ENCODE results near the gene SBSN.
A peak's percentile ranks its signal among the peaks of the same experiment; 100 is the strongest.

SBSN gene

DNA sequence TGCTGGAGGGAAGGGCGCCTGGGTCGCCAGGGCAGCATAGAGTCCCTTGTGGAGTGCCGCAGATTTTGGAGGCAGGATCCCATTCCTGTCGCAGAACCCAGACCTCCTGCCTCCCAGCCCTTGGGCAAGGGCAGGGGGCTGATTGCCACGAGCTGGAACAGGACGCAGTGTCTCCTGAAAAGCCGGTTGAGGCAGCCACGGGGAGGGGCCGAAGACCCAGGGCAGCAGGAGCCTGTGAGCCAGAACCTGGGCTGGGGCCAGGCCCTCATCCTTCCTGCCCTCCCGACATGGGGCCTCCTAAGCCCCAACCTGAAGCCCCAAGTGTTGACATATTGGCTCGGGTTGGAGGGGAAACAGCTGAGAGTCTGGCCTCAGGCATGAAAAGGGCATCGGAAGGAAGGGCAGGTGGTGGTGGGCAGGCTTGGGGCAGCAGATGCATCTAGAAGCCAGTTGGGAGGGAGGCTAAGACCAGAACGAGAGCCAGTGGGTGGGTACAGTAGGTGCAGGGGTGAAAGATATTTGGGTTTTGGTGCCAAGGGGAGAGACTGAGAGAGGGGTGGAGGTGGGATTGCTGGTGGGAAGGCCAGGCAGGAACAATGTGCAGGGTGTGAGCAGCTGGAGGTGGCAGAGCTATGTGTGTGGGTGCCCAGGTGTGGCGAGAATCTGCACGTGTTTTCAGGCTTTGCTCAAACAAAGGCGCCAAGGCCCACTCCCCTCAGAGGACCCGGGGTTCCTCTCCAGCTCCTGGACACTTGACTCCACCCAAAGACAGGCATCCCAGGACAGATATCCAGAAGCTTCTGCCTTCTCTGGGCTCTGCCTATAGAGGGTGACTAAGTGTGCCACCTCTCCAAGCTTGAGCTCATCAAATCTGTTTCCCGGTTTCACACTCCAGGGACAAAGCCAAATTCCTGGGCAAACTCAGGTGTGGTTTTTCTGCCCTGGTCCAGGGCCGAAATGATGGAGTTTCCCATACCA lies 1.4 kb upstream of the SBSN start:
- no peak for DNase-seq

DNA sequence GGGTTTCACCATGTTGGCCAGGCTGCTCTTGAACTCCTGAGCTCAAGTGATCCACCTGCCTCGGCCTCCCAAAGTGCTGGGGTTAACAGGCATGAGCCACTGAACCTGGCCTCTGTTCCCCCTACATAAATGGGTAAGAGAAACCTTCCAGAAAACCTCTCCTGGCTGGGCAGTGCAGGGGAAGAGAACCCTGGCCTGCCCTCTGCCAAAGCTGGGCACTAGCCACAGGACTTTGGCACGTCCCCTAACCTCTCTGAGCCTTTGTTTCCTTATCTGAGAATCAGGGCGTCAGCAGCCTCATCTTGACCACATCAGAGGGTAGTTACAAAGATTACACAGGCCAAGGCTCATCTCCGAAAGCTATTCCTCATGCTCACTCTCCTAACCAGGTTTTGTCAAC lies 2.2 kb downstream of the SBSN start:
- DNase-seq = no peak

DNA sequence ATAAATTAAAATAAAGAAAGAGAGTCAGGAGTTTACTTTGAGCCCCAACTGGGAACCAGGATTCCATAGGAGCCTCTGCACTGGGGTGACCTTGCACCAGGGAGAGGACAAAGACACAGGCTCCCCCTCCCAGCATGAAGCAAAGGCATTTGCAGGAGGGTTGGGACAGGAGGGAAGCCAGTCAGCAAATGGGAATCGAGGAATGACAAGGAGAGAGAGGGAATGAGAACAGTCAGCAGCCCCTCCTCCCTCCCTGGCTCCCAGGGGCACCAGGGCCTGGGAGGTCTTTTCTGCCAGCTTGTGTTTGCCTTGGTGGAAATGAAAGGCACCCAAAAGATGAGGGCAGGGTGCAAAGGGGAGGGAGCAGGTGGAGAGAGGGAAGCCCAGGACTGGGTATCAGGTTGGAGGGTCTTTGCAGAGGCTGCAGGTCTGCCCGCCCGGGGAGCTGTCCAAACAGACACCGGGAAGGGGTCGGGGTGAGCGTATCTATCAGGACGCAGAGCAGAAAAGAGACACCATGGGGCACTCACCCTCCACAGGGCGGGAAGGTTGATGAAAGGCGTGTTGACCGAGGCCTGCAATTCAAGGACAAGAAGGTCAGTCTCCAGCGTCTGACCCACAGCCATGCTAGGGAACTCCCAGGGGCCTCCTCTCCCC lies 3.8 kb downstream of the SBSN start:
- DNase-seq = no peak

DNA sequence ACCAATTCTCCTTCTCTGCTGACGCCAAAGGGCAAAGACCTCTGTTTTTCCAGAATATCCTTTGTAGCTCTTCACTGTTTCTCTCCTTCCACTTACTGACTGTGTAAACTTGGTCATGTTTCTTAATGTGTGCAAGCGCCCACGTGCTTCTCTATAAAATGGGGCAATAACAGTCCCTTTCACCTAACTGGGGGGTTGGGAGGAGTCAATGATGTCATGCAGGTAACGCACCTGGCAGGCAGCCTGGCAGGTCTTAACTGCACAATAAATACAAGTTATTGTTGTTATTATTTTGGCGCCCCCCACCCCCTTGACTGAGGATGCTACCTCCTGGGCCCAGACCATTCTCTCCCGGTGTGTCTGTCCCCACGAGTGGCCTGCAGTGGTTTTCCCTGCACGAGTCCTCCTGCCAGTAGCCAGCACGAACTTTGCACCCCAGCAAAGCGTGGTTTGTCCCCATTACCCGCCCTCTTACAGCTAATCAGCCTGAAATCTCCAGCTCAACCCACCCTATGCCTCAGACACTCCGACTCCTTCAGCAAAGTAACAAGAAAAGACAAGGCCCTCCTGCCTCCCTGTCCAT lies 5.3 kb downstream of the SBSN start:
- DNase-seq = no peak

DNA sequence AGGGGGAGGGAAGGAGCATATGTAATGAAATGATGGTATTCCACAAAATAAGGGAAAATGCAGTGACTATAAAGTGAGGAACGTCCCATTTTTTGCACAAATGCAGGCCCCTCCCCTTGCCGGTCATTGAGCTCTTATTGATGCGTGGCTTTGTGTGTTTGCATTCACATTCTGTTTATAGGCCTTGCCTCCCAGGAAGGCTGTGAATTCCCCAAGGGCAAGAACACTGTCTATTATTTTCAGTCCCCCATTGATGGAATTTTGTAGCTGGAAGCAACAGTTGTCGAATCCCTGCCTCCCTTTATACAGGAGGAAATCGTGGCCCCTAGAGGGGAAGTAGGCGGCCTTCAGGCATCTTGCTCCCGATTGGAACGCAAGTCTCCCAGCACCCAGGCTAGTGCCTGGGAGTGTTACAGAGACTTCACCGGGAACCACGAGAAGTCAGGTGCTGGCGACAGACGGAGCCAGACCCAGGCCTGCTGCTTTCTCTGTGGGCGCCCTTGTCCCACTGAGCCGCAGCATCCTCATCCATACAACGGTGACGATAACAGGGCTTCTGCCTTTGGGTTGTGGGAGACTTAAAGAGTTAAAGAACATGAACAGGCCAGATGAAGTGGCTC lies 6.9 kb downstream of the SBSN start:
- no peak for DNase-seq

DNA sequence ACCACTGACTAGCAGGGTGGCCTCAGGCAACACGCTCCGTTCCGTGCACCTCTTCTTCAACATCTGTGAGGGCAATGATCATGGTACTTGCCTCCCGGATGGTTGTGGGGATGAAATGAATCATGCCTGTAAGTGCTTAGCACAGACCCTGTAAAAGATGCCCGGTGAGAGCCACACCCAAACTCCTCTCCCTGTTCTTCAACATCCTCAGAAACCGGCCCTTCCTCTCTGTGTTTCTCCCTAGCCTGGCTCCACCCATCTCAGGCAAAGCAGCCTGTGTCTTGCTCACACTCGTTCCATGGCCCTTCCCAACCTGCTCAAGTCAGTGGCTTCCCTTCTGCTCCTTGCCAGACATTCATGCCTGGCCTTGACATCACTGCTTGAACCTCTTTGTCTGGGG lies 8.8 kb downstream of the SBSN start:
- DNase-seq = no peak

DNA sequence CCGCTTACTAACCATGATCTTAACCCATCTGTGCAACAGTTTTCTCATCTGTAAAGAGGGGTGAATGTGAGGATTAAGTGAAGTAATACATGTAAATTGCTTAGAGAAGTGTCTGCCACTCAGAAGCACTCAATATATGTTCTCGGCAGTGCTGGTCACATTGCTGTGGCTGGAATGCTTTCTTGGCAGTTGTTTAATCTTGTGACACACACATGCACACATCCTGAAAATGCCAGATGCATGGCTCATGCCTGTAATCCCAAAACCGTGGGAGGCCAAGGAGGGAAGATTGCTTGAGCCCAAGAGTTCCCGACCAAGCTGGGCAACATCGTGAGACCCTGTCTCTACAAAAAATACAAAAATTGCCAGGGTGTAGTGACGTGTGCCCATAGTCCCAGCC lies 9.8 kb downstream of the SBSN start:
- no peak for DNase-seq

DNA sequence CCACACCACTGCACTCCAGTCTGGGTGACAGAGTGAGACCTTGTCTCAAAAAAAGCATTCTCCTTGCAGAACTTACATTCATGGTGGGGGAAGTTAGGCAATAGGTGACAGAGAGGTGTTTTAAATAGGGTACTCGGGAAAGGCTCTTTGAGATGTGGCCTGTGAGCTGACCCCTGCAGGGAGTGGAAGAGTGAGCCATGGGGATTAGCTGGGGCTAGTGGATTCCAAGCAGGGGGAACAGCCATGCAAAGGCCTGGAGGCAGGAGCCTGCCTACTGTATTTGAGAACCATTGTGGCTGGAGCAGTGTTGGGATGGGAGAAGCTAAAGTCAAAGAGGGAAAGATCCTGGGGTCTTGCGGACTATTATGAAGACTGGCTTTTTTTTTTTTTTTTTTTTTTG lies 10.8 kb downstream of the SBSN start:
- no peak for DNase-seq

DNA sequence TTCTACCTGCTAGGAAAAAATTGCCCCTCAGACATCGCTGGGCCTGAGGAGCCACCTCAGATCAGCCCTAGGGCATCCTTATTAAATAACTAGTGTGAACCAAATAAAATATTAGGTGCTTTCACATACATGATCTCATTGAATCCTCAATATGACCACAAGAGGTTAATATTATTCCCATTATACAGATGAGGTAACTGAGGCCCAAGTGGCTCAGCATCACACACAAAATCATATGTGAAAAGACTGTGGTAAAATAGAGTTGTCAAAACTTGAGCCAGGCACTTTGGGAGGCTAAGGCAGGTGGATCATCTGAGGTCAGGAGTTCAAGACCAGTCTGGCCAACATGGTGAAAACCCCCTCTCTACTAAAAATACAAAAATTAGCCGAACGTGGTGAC lies 11.8 kb downstream of the SBSN start:
- DNase-seq = no peak

DNA sequence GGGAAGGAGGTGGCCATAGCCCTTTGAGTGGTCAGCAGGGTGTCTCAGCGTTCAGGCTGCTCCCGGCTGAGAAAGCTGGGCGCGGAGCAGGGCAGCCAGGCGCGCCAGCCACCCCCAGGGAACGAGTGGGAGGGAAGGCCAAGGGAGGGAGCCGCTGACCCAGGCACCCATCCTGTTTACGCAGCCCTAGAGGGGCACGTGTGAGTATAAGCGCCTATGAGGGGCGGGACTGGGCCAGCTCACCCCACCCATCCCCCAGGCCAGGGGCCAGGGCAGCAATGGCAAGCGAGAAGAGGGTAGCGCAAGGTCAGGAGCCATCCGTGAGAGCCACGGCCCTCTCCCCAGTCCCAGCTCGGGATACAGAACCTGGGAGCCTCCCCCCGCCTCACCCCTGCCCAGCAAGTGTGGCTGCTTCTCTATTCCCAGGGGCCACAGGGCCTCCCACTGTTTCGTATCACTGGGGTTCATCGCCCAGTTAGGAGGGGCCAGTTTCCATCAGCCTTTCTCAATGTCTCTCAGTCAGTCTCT lies 13.8 kb downstream of the SBSN start:
- no peak for DNase-seq

DNA sequence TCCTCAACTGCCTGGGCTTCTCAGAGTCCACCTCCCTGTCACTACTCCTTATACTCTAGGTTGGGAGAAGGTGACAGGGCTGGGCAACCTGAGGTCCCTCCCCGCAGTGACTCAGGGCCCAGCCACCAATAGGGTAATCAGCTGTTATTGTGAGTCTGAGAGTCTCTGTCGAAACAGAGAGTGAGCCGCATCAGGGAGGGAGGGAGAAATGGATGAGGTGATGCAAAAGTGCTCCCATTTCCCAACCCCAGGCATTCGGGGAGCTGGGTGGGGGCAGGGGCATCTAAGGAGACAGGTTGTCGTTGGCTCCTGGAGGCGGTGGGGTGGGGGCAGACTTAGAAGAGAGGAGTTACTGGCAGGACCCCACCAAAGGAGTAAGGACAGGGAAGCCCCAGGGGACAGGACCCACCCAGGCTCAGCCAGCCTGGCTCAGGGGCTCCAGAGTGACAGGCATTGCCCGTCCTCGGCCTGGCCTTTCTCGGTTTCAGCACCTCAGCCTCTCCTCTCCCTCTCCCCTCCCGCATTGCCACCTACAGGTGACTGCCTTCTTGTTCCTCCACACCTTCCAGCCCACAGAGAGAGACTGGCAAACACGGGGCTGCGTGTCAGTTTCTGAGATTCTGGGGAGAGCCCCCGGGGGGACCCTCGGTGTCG lies 14.4 kb downstream of the SBSN start, which contains the start of gene DMKN:
Gene DMKN (minus strand): TSS at position 22 of the 654 bp plus-strand sequence. CDS start 174 bp downstream, outside the sequence.
- DNase-seq = no peak

DNA sequence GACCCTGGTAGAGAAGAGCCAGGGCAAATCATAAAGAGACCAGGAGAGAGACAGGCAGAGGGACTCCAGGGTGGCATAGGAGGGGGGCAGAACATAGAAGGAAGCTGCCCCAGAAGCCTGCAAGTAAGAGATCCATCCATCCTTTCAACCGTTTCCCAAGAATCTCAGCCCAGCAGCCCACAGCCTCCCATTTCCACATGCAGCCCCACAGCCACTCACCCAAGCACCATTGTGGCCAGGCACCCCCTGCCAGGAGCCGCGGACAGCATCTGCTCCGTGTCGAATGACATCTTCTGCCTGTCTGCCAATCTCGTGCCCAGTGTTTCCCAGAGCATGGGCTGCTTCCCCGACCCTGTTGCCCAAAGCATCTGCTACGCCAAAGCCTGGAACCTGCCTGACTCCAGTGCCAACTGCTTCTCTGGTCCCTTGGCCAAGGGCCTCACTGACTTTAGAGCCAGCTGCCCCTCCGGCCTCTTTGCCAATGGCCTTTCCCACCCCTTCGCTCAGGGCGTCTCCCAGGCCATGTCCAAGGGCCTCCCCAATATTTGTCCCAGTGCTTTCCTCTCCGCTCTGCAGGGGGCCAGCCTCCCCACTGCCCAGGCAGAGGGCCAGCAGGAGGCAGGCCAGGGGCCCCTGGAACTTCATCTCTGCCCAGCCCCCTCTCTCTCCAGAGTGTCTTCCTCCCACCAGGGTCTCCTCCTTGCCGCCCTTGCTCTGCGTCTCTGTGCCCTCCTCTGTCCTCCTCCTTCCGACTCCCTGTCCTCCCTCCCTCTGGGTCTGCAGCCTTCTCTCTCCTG lies 15.1 kb downstream of the SBSN start:
- no peak for DNase-seq

DNA sequence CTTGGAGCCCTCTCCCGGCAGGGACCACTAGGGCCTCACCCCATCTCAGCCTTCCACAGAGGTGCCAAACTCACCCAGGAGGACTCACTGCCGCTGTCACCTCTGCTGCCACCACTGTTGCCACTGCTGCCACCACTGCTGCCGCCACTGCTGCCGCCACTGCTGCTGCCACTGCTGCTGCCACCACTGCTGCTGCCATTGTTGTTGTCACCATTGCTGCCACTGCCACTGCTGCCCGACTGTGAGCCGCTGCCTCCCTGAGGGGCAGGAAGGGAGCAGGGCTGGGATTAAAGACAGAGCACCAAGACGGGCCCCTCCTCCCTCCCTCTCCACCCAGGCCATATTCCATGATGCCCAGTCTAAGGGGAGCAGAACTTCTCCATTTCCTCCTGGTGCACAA lies 16.8 kb downstream of the SBSN start:
- DNase-seq = no peak

DNA sequence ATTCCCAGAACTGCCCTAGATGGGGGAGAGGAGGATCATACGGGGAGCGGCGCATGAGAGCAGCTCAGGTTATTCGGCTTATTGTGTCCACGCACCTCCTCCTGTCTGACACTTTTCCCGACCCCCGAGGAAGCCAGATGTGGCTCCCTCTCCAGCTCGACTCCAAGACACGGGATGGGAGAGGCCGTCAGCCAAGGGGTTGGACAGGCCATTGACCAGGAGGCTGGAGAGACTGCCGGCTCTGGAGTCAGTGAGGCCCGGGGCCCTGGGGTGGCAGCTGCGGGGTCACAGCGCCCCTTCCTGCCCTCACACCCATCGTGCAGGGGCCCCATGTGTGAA lies 17.5 kb downstream of the SBSN start:
- no peak for DNase-seq

DNA sequence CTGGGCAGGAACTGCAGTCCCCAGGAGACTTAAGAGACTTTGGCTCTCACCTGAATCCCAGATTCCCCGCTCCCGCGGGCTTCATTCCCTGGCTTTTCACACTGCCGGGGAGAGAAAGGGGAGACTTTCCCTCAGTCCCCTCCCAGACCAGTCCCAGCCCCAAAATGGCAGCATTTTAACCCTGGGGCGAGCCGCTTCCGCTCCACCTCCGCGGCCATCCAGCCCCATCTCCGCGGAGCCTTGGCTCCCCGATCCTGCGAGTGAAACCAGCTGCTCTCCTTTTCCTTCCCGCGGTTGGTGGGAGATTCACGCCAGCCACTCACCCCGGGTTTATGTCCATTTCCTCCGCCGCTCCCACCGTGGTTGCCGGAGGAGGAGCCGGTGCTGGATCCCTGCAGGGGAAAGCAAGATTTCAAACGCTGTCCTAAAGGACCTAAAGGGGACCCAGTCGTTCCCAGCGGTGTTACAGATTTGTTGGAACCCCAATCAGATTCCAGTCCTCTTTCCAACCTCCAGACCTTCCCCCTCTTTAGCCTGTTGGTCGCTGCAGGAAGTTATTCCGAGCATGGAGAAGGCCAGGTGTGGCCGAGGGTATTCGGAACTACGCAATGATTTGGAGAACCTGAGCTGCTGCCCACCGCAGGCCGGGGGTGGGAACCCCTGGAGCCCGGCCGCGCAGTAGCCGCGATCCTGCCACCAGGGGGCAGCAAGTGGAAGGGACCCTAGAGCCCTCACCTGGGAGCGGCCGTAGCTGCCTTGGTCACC lies 18.1 kb downstream of the SBSN start:
- peak; percentile 48 for DNase-seq

DNA sequence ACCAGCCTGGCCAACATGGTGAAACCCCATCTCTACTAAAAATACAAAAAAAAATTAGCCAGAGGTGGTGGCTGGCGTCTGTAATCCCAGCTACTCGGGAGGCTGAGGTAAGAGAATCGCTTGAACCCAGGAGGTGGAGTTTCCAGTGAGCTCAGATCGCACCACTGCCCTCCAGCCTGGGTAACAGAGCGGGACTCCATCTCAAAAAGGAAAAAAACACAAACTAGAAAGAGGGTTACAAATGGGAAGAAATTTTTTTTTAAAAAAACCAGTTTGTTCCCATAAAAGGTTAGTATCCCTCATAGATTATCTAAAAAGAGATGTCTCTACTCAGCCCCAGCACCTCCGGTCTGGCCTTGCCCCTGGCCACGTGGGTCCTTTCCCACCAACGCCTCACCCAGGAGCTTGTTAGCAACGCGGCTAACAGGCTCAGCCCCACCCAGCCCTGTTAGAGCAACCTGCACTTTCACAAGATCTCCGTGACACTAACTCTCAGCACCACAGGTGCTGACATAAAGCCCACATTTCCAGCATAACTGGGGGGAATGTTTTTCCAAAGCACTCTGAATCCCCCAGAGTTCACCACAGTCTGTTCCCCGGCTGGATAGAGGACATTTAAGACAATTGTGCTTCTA lies 19.0 kb downstream of the SBSN start:
- peak; percentile 11 for DNase-seq

DNA sequence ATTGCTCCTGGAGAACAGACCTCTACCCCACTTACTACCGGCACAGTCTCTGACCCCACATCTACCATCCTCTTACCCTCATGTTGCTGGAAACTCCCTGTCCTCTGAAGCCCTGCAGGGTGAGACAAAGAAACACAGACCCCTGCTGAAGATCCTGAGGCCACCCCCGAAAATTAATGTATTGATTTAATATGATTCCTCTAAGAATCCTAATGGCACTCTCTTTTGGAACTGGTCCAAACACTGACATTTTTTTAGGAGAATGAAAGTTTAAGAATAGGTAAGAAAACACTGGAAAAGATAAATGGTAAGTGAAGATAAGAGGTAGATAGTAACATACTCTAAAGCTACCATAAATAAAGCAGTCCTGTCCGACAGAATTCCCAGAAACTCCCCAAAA lies 20.0 kb downstream of the SBSN start:
- DNase-seq = no peak

DNA sequence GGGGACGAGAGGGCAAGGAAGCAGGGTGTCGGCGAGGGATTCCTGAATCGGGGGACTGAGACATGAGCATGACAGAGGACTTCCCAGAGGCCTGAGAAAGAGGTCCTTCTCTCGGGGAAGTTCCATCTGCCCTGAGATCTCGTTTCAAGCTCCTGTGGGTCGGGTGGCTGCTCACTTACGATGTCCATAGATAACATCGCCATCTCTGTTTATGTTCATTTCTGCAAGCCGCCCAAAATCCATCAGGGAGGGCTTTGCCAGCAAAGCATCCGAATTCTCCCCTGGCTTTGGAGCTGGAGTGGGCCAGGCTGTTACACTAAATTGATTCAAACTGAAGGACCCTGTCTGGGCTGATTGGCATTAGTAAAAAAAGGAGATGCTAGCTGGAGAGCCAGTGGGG lies 20.6 kb downstream of the SBSN start:
- no peak for DNase-seq

DNA sequence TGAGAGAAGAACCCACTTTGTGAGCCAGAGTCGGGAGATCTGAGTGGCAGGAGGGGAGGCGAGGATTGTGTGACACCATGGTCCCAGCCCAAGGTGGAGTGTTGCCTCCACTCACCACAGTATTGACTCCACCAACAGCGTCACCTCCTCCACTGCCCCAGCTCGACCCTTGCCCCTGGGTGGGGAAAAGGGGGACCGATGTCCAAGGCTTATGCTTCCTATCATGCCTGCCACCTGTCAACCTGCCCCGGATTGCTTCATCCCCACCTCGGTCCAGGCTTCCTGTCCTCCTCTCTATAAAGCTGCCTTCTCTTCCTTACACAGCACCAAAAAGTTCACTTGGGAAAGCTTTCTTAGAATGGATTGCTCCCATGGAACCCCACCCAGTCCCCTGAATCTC lies 22.1 kb downstream of the SBSN start:
- DNase-seq = no peak

DNA sequence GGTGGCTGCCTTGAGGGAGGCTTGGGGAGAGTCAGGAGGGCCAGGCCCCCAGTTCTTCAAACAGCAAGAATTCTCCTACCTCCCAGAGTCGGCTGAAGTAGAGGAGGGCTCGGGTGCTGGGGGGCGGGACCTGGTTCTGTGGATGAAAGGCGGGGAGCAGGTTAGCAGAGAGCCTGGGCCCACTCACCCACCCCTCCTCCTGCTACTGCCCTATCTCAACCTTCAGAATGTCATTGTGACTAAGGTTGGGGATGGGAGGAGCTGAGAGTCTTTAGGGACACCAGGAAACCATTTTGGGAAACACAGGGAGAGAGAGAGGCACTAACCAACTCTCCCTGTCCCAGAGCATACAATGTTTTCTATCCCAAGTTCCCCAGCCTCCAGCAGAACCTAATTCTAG lies 25.4 kb downstream of the SBSN start:
- DNase-seq = no peak

DNA sequence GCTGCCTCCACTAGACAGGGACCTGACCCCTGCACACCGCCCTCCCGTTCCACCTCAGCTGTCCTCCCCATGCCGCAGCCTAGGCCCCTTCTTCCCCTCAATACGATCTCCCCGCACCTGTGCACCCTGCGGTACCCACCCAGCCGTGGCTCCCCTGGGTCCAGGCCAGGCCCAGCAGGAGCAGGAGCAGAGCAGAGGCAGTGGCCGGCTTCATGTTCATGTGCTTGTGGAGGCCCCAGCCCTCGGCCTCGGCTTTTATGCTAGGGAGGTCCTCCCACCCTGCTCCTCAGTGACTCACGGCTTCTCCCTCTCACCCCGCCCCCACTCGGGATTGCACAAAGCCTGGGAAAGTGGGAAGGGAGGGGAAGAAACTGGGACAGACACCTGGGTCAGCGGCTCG lies 26.4 kb downstream of the SBSN start:
- DNase-seq = no peak
